GM19238 (cell line): ENCODE data around the gene BICDL2.
"Not testable (repeated sequence)": the region's sequence is repeated elsewhere in the genome, so short reads cannot be mapped to it uniquely, and the experiment has no call there.

Source experiments
- DNase-seq: peaks from one replicate; pipeline ENCODE4 v3.0.0; 2011; ENCODE audit warnings: low spot score; ENCODE audit not compliant: insufficient read length

The BICDL2 gene, protein sequence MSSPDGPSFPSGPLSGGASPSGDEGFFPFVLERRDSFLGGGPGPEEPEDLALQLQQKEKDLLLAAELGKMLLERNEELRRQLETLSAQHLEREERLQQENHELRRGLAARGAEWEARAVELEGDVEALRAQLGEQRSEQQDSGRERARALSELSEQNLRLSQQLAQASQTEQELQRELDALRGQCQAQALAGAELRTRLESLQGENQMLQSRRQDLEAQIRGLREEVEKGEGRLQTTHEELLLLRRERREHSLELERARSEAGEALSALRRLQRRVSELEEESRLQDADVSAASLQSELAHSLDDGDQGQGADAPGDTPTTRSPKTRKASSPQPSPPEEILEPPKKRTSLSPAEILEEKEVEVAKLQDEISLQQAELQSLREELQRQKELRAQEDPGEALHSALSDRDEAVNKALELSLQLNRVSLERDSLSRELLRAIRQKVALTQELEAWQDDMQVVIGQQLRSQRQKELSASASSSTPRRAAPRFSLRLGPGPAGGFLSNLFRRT

DNA sequence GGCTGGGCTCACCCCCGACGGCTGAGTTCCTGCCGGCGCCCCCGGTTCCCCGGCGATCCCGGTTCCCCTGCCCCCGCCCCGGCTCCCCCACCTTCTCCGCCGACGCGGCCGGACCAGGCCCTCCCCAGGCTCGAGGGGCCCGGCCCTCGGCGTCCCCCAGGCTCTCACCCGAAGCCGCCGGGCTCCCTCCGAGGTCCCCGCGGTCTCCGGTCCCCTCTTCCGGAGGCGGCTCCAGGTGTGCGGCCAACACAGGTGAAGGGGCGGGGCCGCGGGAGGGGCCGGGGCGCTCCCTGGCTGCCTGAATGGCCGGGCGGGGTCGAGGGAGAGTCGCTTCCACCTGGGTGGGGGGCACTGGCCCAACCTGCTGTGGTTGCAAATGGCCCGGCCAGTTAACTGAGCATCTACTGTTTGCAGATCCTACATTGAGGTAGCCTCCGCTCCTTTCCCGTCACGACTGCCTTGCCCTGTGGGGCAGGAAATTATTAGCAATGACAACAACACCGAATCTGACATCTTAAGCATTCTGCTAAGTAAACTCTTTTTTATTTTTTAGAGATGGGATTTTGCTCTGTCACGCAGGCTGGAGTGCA is at the start of gene BICDL2:
Gene BICDL2, minus strand, starts transcription at position 219 of the 590 bp plus-strand sequence. CDS start 1,448 bp downstream, outside the sequence.
- DNase-seq: no peak

DNA sequence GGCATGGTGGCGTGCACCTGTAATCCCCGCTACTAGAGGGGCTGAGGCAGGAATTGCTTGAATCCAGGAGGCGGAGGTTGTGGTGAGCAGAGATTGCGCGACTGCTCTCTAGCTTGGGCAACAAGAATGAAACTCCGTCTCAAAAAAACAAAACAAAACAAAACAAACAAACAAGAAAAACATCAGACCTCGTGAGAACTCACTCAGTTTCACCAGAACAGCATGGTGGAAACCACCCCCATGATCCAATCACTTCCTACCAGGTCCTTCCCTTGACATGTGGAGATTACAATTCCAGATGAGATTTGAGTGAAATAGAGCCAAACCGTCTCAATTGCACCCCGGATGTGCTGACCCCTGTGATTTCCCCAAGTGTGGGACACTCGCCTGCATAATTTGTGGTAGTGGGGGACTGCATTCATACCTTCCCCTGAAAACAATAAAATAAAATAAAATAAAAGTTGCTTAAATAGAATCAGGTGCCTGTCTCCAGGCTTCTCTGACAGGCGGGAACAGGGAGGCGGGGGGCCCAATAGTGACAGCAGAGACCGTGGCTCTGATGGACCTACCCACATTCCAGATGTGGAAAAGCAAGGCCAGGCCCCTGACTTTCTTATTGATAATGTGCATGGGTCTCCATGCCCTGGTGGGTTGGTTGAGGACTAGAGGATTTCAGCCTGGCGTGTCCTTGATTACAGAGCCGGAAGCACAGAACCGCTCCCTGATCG is 49.3 kb upstream of the BICDL2 start:
- no peak for DNase-seq

DNA sequence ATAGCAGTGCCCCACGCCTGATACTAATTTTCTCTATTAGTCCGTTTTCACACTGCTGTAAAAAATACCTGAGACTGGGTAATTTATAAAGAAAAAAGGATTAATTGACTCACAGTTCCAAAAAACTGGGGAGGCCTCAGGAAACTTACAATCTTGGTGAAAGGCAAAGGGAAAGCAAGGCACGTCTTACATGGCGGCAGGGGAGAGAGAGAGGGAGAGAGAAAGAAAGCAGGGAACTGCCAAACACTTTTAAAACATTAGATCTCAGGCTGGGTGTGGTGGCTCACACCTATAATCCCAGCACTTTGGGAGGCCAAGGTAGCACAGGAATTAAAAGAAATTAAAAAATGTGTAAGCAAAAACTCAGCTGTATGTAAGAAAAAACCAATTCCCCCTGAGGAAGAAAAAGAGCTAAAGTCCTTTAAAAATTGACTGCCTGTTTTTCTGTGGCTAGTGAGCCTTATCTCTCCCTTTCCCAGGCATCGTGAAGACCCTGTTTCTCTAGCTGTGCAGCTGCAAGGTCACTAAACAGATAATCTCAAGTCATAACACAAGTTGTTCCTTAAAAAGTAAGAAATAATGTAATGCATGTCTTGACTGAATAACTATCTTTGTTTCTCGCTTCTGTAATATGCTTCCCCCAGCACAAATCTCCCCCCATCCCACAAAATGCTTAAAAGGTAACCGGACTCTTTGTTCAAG is 48.4 kb upstream of the BICDL2 start:
- DNase-seq: no peak

DNA sequence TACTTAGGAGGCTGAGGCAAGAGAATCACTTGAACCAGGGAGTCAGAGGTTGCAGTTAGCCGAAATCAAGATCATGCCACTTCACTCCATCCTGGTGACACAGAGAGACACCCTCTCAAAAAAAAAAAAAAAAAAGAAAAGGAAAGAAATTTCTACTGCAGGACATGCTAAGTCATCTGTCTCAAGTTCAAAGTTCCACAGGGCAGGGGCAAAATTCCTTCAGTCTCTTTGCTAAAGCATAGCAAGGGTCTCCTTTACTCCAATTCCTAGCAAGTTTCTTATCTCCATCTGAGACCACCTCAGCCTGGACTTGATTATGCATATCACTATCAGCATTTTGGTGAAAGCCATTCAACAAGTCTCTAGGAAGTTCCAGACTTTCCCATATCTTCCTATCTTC is 47.7 kb upstream of the BICDL2 start:
- no peak for DNase-seq

DNA sequence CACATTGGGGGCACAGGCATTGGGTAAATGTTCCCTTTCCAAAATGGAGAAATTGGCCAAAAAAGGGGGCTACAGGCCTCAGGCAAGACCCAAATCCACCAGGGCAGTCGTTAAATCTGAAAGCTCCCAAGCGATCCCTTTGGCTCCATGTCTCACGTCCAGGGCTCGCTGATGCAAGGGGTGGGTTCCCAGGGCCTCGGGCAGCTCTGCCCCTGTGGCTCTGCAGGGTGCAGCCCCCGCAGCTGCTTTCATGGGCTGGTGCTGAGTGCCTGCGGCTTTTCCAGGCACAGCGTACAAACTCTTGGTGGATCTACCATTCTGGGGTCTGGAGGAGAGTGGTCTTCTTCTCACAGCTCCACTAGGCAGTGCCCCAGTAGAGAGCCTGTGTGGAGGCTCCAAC is 46.7 kb upstream of the BICDL2 start:
- not testable (repeated sequence) for DNase-seq

DNA sequence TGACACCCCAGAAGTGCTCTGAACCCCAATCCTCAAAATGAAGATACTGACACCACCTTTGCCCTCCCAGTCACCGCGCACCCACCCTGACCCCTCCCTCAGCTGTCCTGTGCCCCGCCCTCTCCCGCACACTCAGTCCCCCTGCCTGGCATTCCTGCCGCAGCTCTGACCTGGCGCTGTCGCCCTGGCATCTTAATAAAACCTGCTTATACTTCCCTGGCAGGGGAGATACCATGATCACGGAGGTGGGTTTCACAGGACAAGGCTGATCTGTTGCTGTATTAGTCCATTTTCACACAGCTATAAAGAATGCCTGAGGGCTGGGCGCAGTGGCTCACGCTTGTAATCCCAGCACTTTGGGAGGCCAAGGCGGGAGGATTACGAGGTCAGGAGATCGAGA is 45.2 kb upstream of the BICDL2 start:
- not testable (repeated sequence) for DNase-seq

DNA sequence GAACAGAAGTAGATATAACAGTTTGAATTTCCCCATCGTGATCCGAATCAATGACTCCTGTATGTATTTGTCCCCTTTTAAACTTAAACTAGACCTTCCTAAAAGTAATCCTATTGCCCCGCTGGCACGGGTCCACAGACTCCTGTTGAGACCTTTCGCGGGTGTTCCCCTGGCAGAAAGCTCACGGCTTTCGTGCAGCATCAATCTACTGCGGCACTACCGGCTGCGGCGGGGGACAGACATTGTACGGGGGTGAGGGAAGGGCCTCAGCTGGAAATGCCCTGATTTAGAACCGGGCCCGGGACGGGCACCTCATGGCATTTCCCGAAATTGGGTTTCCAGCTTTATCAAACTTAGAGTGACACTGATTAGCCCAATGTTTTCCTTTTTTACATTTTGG is 43.3 kb upstream of the BICDL2 start:
- no peak for DNase-seq

DNA sequence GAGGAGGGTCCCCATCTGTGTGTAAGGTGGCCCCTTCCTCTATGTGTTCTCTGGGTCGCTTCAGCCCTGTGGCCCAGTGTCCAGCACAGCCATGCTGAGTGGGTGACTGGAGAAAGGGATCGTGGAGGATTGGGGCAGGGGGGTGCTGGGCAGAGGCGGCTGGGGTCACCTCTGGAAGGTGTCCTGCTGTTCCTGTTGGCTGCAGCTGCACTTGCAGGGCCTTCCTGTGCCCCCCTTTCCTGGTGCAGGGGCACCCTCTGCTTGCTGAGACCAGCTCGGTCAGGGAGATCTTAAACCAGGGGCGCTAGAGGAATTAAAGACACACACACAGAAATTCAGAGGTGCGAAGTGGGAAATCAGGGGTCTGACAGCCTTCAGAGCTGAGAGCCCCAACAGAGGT is 39.8 kb upstream of the BICDL2 start:
- no peak for DNase-seq

DNA sequence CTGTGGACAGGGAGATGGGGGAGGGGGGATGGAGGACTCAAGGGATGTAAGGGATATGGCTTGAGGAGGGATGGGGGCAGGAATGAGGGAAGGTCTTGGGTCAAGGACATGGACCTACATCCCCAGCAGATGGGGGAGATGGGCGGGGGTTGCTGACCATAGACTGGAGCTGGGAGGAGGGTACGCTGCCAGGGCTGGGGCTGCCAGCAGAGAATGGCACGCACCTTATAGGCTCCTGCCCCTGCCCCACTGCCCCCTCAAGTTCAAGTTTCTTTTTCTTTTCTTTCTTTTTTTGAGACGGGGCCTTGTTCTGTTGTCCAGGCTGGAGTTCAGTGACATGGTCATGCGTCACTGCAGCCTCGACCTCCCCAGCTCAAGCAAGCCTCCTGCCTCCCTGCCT is 39.2 kb upstream of the BICDL2 start:
- DNase-seq: not testable (repeated sequence)

DNA sequence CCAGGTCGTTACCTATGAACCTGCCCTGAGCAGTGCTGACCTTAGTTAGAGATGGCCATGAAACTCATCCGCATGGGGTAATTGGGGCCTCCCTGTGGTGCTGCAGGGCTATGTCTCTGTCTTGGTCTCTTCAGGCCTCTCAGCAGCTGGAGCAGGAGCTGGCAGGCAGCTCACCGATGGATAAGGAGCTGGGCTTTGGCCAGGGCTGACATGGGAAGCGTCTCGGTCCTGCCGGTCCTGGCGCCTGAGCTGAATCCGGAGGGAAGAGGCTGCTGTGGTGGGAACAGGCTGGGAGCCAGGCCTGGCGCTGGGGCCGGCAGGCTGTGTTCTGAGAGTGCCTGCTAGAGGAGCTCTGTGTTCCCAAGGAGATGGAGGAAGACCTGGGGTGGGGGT is 38.8 kb upstream of the BICDL2 start:
- DNase-seq: no peak

DNA sequence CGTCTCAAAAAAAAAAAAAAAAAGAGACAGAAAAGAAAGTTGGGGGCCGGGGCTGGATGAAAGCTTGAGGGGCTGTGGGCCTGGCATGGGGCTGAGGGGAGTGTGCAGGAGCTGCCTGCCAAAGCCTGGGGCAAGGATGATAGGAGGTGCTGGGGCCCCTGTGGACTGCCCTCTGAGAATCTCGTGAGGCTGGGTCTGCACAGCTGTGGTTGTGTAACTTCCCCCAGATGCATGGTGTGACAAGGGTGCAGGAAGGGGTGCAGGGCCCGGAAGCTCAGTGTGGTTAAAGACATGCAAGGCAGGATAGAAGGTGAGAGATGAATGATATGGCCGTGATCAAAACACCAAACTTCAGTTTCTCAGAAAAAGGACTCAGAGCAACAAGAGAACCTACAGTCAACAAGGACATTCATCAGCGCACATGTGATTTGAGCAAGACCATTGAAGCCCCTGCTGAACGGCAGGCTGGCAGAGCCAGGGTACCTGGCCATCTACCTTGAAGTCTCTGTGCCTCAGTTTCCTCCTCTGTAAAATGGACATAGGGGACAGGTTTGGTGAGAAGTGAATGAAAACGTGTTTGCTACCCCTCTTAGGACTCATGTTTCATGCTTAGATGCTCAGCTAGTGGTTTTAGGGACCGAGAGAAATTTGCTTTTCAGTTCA is 38.2 kb upstream of the BICDL2 start:
- DNase-seq: peak; percentile 78

DNA sequence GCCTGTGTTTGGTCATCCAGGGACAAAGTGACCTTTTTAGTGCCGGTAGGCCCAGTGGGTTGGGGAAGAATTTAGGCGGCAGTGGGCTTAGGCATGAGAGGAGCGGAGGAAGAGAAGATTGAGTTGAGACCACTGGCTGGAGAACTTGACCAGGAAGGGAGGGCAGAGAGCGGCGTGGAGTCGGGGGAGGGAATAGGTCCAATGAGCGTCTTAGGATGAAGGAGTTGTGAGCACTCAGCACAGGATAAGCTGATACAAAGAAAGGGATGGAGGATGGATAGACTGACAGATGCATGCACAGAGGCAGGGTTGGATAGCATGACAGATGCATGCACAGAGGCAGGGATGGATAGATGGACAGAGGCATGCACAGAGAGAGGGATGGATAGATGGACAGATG is 36.7 kb upstream of the BICDL2 start:
- DNase-seq: no peak

DNA sequence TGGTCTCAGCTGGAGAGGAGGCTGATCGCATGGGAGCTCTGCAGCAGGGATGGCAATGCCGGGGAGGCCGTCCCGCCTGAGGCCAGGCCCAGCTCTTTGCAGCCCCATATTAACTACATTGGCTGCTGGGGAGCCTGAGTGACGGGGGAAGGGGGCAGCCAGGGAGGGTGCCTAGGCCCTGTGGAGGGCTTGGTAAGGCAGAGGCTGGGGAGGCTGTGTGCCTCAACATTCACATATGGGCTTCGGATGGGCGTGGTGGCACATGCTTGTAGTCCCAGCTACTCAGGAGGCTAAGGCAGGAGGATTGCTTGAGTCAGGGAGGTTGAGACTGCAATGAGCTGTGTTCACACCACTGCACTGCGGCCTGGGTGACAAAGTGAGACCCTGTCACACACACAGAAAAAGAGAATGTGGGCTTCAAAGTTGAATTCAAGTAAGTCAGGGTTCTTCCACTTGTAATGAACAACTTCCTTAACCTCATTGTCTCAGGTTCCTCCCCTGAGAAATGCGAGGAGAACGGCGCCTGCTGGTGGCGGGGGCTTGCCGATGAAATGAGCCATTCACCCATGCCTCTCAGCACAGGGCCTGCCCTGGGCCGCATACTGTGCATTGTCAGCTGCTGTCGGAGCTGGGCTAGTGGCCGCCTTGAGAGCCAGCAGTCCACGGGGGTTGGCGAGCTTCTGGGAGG is 36.0 kb upstream of the BICDL2 start:
- not testable (repeated sequence) for DNase-seq

DNA sequence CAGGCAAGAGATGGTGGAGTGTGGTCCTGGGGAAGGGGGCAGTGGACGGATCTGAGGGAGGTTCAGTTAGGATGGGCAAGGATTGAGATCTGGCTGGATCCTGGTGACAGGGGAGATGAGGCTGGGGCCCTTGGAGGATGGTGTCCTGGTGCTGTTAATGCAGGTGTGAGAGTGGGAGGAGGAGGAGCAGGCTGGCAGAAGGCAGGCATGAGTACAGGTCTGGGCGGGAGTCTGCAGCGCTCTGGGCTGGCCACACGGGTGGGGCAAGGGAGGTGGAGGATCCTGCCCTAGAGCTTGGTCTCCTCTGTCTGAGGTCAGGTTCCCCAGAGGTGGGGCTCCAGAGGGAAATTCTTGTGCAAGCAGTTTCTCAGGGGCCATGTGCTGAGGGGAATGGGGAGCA is 35.4 kb upstream of the BICDL2 start:
- not testable (repeated sequence) for DNase-seq

DNA sequence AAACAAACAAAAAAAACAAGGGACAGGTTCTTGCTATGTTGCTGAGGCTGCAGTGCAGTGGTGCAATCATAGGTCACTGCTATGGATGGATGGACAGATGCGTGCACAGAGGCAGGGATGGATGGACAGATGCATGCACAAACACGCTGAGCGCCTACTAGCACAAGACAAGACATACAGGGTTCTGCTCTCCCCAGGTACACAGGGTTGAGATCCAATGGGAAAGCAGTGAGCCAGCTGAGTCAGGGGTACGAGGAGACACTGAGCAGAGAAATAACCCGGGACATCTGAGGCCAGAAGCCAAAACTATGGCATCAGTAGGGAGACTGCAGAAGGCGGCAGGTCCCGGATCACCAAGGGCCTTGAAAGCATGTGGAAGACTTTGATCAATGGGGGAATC is 34.9 kb upstream of the BICDL2 start:
- no peak for DNase-seq

DNA sequence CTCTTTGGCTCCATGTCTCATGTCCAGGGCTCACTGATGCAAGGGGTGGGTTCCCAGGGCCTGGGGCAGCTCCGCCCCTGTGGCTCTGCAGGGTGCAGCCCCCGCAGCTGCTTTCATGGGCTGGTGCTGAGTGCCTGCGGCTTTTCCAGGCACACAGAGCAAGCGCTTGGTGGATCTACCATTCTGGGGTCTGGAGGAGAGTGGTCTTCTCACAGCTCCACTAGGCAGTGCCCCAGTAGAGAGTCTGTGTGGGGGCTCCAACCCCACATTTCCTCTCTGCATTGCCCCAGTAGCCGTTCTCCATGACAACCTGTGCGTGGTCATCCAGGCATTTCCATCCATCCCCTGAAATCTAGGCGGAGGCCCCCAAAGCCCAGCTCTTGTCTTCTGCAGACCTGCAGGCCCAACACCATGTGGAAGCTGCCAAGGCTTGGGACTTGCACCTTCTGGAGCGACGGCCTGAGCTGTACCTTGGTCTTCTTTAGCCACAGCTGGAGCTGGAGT is 33.9 kb upstream of the BICDL2 start:
- DNase-seq: no peak

DNA sequence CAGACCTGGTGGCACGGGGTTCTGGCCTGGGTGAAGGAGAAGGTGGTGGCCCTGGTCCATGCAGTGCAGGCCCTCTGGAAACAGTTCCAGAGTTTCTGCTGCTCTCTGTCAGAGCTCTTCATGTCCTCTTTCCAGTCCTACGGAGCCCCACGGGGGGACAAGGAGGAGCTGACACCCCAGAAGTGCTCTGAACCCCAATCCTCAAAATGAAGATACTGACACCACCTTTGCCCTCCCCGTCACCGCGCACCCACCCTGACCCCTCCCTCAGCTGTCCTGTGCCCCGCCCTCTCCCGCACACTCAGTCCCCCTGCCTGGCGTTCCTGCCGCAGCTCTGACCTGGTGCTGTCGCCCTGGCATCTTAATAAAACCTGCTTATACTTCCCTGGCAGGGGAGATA is 32.4 kb upstream of the BICDL2 start:
- not testable (repeated sequence) for DNase-seq

DNA sequence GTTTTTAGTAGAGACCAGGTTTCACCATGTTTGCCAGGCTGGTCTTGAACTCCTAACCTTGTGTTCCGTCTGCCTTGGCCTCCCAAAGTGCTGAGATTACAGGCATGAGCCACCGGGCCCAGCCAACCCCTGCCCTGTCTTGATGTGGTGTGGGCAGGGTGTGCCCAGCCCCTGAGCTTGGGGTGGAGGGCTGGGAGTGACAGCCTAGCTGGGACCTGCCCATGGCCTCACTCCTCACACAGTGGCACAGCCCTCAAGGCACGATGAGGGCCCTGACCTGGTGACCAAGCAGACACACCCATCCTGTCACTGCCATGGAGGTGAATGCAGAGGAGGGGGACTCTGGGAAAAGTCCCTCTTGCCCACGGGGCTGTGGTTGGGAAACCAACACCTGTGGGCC is 31.7 kb upstream of the BICDL2 start:
- DNase-seq: no peak

DNA sequence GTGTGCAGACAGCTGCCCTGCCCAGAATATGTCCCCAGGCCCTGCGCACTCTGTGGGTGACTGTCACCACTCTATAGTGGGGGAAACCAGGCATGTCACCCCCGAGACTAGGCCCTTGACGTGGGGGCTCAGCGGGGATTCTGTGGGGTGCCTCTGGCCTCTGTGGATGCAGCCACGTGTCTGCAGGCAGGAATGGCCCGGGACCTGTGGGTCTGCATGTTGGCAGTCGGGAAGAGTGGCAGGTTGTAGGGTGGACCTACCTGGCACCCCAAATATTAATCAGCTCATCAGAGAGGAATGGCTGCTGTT is 29.6 kb upstream of the BICDL2 start:
- no peak for DNase-seq

DNA sequence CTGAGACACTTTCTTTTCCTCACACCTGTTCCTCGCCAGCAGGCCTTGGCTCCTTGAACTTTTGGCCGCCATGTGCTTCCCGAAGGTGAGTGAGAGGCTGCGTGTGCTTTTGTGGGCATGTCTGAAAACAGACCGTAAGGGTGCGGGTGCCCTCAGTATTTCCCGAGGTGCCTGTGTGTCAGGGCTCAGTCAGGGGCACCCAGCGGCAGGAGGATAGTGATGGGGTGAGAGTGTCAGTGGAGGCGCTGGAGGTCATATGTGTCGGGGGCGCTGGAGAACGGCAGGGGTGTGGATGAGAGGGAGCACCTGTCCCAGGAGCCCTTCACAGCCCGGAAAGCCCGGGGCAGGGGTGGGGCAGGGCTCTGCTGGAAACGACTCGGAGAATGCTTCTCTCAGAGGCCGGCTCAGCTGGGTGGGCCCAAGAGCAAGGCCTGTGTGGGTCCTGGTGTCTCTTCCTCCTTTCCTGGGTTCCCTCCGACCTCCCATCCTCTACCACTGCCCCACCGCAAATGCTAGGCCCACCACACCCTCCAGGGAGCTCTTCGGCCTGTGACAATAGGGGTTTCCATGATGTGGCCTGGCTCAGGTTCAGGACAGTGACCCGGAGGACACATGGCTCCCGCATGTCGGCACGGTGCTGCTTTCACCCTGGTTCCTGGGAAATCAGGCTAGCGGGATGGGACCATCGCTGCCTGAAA is 29.1 kb upstream of the BICDL2 start:
- DNase-seq: no peak
